GM19099 (cell line): ENCODE data around the gene ZMYM2.

Experiments used
- POLR2A ChIP-seq: IDR thresholded peaks from 3 replicates; pipeline ENCODE4 v1.6.1; 2011; ENCODE audit warnings: low read depth; ENCODE audit not compliant: insufficient read length; ENCODE audit errors: extremely low read depth

The ZMYM2 gene

GRCh38 chr13:19958155-19959111 is at the start of gene ZMYM2:
Gene ZMYM2 (plus strand): TSS chr13:19958727. CDS start chr13:19993073, 34,346 bp downstream.
- peak; percentile 70 for TF ChIP-seq POLR2A

GRCh38 chr13:19910336-19911072 is 48.0 kb upstream of the ZMYM2 start:
- TF ChIP-seq POLR2A, result no peak

GRCh38 chr13:19927117-19927748 is 31.3 kb upstream of the ZMYM2 start:
- TF ChIP-seq POLR2A, result no peak

- no peak for TF ChIP-seq POLR2A
Observed at GRCh38 chr13:19940106-19940505, 18.4 kb upstream of the ZMYM2 start.

- no peak for TF ChIP-seq POLR2A
Observed at GRCh38 chr13:19950374-19950773, 8.2 kb upstream of the ZMYM2 start.

- no peak for TF ChIP-seq POLR2A
Observed at GRCh38 chr13:19952850-19953249, 5.7 kb upstream of the ZMYM2 start.

- TF ChIP-seq POLR2A, result no peak
Observed at GRCh38 chr13:19955873-19956559, 2.5 kb upstream of the ZMYM2 start.

- peak; percentile 65 for TF ChIP-seq POLR2A
Observed at GRCh38 chr13:19957320-19958154, 990 bp upstream of the ZMYM2 start.

GRCh38 chr13:19959141-19959830 is 759 bp downstream of the ZMYM2 start:
- no peak for TF ChIP-seq POLR2A

GRCh38 chr13:19959831-19960652 is 1.5 kb downstream of the ZMYM2 start:
- peak; percentile 47 for TF ChIP-seq POLR2A

- TF ChIP-seq POLR2A, result no peak
Observed at GRCh38 chr13:19960653-19960976, 2.1 kb downstream of the ZMYM2 start.

- no peak for TF ChIP-seq POLR2A
Observed at GRCh38 chr13:19961489-19961888, 3.0 kb downstream of the ZMYM2 start.

- no peak for TF ChIP-seq POLR2A
Observed at GRCh38 chr13:19961924-19962323, 3.4 kb downstream of the ZMYM2 start.
